Mononuclear cell (primary cell): ENCODE measurements around the gene NRG3. TPM values are rescaled to one million over a fixed set of nuclear protein-coding genes. Genes with fewer than 3 reads are reported as not detected.

Experiments used
- H3K27me3 ChIP-seq: 2 replicates; pipeline ENCODE4 v1.6.0; 2011; ENCODE audit warnings: low read length, control low read depth; ENCODE audit not compliant: insufficient read depth
- H3K4me1 ChIP-seq: 2 replicates; pipeline ENCODE4 v1.5.1; 2011; ENCODE audit warnings: mild to moderate bottlenecking, low read length, control low read depth; ENCODE audit not compliant: insufficient read depth
- H3K4me3 ChIP-seq: 2 replicates; pipeline ENCODE4 v1.5.1; 2011; ENCODE audit warnings: mild to moderate bottlenecking, low read length, moderate library complexity
- H3K9me3 ChIP-seq: 2 replicates; pipeline ENCODE4 v1.5.1; 2011; ENCODE audit warnings: low read depth, mild to moderate bottlenecking, control low read depth, low read length
- total RNA-seq: library from RNA; depleted of rRNA; stranded (reverse); fragments of >200 nt; gene quantifications from one replicate; pipeline ENCODE4 v1.2.3, GENCODE V29; 2012

NRG3 gene
- total RNA-seq, 1 donor = not detected

- H3K4me1 ChIP-seq = no peaks in the 10 kb centered on the region
- no peaks in the 10 kb centered on the region for H3K9me3 ChIP-seq
- no peak overlapping the region for H3K4me3 ChIP-seq
- no peaks in the 10 kb centered on the region for H3K27me3 ChIP-seq
Observed at GRCh38 chr10:82826132-82826531, 951.1 kb downstream of the NRG3 start.

- no peaks in the 10 kb centered on the region for H3K27me3 ChIP-seq
- no peaks in the 10 kb centered on the region for H3K9me3 ChIP-seq
Observed at GRCh38 chr10:82827901-82828300, 952.9 kb downstream of the NRG3 start.

GRCh38 chr10:82847242-82847641 lies 972.2 kb downstream of the NRG3 start:
- Histone ChIP-seq H3K4me3 (no peak overlapping the region), H3K9me3 (no peaks in the 10 kb centered on the region), H3K27me3 (no peaks in the 10 kb centered on the region)

More at GRCh38 chr10:82827901-82828300, 952.9 kb downstream of the NRG3 start:
- Histone ChIP-seq H3K4me3 (no peak overlapping the region), H3K4me1 (no peaks in the 10 kb centered on the region)

GRCh38 chr10:82850191-82850590 lies 975.2 kb downstream of the NRG3 start:
- no peaks in the 10 kb centered on the region for H3K9me3 ChIP-seq
- no peak overlapping the region for H3K4me3 ChIP-seq
- no peaks in the 10 kb centered on the region for H3K27me3 ChIP-seq
- no peaks in the 10 kb centered on the region for H3K4me1 ChIP-seq

More at GRCh38 chr10:82847242-82847641, 972.2 kb downstream of the NRG3 start:
- H3K4me1 ChIP-seq = no peaks in the 10 kb centered on the region

- no peaks in the 10 kb centered on the region for H3K4me1 ChIP-seq
- no peaks in the 10 kb centered on the region for H3K27me3 ChIP-seq
- H3K9me3 ChIP-seq = no peaks in the 10 kb centered on the region
- H3K4me3 ChIP-seq = no peak overlapping the region
Observed at GRCh38 chr10:82856957-82857613, 982.1 kb downstream of the NRG3 start.

- Histone ChIP-seq H3K9me3 (no peaks in the 10 kb centered on the region), H3K4me1 (no peaks in the 10 kb centered on the region), H3K4me3 (no peak overlapping the region), H3K27me3 (no peaks in the 10 kb centered on the region)
Observed at GRCh38 chr10:82861889-82862288, 986.9 kb downstream of the NRG3 start.

GRCh38 chr10:82865366-82865765 lies 990.4 kb downstream of the NRG3 start:
- no peak overlapping the region for H3K4me3 ChIP-seq
- no peaks in the 10 kb centered on the region for H3K4me1 ChIP-seq
- no peaks in the 10 kb centered on the region for H3K27me3 ChIP-seq
- no peaks in the 10 kb centered on the region for H3K9me3 ChIP-seq

GRCh38 chr10:82866424-82867020 lies 991.5 kb downstream of the NRG3 start:
- Histone ChIP-seq H3K4me1 (no peaks in the 10 kb centered on the region), H3K27me3 (no peaks in the 10 kb centered on the region)

GRCh38 chr10:82867056-82867455 lies 992.1 kb downstream of the NRG3 start:
- no peak overlapping the region for H3K4me3 ChIP-seq
- H3K27me3 ChIP-seq = no peaks in the 10 kb centered on the region
- no peaks in the 10 kb centered on the region for H3K9me3 ChIP-seq
- H3K4me1 ChIP-seq = no peaks in the 10 kb centered on the region

More at GRCh38 chr10:82866424-82867020, 991.5 kb downstream of the NRG3 start:
- H3K4me3 ChIP-seq = no peak overlapping the region
- no peaks in the 10 kb centered on the region for H3K9me3 ChIP-seq

- no peaks in the 10 kb centered on the region for H3K27me3 ChIP-seq
- no peaks in the 10 kb centered on the region for H3K4me1 ChIP-seq
- no peaks in the 10 kb centered on the region for H3K9me3 ChIP-seq
- H3K4me3 ChIP-seq = no peak overlapping the region
Observed at GRCh38 chr10:82874671-82875070, 999.7 kb downstream of the NRG3 start.

- Histone ChIP-seq H3K4me1 (no peaks in the 10 kb centered on the region), H3K9me3 (no peaks in the 10 kb centered on the region), H3K27me3 (no peaks in the 10 kb centered on the region), H3K4me3 (no peak overlapping the region)
Observed at GRCh38 chr10:82880776-82881290, 1005.8 kb downstream of the NRG3 start.

GRCh38 chr10:82882722-82883121 lies 1007.7 kb downstream of the NRG3 start:
- Histone ChIP-seq H3K9me3 (no peaks in the 10 kb centered on the region), H3K4me1 (no peaks in the 10 kb centered on the region), H3K4me3 (no peak overlapping the region), H3K27me3 (no peaks in the 10 kb centered on the region)

GRCh38 chr10:82883603-82884002 lies 1008.6 kb downstream of the NRG3 start:
- H3K27me3 ChIP-seq = no peaks in the 10 kb centered on the region
- no peaks in the 10 kb centered on the region for H3K9me3 ChIP-seq
- no peak overlapping the region for H3K4me3 ChIP-seq
- H3K4me1 ChIP-seq = no peaks in the 10 kb centered on the region

- Histone ChIP-seq H3K27me3 (no peaks in the 10 kb centered on the region), H3K4me1 (no peaks in the 10 kb centered on the region), H3K9me3 (no peaks in the 10 kb centered on the region), H3K4me3 (no peak overlapping the region)
Observed at GRCh38 chr10:82887488-82887887, 1012.5 kb downstream of the NRG3 start.

GRCh38 chr10:82888809-82889455 lies 1013.9 kb downstream of the NRG3 start:
- H3K27me3 ChIP-seq = no peaks in the 10 kb centered on the region
- H3K4me1 ChIP-seq = no peaks in the 10 kb centered on the region
- no peaks in the 10 kb centered on the region for H3K9me3 ChIP-seq
- no peak overlapping the region for H3K4me3 ChIP-seq
